GM12872 (cell line): ENCODE measurements around the gene POT1.

Source experiments
- TF ChIP-seq, protein P1 (sequence below): IDR thresholded peaks from 3 replicates; pipeline ENCODE4 v1.5.1; 2011; ENCODE audit warnings: low read depth, mild to moderate bottlenecking, low read length, moderate library complexity; ENCODE audit not compliant: insufficient read depth

Gene POT1

DNA sequence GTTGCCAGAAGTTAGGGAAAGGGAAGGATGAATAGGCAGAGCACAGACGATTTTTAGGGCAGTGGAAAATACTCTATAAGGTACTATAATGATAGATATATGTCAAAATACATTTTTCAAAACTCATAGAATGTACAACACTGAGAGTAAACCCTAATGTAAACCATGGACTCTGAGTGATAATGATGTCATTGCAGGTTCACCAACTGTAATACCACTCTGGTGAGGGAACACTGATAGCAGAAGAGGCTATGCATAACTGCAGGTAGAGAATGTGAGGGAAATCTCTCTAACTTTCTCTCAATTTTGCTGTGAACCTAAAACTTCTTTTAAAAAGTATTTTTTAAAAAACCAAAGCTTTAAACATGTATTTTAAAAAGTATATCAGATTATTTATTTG, 22.1 kb downstream of the POT1 start:
- TF ChIP-seq, protein P1, sequence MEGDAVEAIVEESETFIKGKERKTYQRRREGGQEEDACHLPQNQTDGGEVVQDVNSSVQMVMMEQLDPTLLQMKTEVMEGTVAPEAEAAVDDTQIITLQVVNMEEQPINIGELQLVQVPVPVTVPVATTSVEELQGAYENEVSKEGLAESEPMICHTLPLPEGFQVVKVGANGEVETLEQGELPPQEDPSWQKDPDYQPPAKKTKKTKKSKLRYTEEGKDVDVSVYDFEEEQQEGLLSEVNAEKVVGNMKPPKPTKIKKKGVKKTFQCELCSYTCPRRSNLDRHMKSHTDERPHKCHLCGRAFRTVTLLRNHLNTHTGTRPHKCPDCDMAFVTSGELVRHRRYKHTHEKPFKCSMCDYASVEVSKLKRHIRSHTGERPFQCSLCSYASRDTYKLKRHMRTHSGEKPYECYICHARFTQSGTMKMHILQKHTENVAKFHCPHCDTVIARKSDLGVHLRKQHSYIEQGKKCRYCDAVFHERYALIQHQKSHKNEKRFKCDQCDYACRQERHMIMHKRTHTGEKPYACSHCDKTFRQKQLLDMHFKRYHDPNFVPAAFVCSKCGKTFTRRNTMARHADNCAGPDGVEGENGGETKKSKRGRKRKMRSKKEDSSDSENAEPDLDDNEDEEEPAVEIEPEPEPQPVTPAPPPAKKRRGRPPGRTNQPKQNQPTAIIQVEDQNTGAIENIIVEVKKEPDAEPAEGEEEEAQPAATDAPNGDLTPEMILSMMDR: no peak

DNA sequence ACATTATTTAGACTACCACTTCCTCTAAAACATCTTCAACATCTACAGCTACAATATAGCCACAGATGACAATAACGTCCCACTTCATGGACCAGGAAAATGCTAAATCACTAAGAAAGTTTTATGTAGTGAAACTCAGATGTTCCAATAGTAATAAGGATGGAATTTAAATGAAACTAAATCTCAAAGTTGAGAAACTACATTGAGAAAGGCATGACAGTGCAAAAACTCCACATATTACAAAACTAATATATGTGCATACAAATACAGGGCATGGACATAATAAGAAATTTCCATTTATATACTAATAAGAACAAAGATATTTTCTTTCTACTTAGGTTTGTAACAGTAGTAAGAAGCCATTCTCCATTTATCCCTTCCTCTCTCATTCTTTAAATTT, 31.1 kb downstream of the POT1 start:
- TF ChIP-seq, protein P1: no peak

DNA sequence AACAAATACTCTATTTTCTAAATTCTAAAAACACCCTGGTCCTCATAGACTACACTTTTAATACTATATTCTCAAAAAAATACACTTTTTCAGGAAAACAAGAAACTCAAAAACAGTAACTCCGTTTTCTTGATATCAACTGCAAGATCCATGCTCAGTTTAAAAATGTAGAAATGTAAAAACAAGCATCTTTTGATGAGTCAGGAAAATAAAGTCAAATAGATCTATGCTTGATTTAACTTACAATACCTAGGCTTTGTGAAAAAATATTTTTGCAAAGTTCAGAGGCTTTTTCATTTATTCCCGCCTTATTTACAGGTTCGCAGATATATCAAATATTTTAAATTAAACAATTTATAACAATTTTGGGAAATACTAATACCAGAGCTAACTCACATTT, 33.6 kb downstream of the POT1 start:
- TF ChIP-seq, protein P1: no peak

DNA sequence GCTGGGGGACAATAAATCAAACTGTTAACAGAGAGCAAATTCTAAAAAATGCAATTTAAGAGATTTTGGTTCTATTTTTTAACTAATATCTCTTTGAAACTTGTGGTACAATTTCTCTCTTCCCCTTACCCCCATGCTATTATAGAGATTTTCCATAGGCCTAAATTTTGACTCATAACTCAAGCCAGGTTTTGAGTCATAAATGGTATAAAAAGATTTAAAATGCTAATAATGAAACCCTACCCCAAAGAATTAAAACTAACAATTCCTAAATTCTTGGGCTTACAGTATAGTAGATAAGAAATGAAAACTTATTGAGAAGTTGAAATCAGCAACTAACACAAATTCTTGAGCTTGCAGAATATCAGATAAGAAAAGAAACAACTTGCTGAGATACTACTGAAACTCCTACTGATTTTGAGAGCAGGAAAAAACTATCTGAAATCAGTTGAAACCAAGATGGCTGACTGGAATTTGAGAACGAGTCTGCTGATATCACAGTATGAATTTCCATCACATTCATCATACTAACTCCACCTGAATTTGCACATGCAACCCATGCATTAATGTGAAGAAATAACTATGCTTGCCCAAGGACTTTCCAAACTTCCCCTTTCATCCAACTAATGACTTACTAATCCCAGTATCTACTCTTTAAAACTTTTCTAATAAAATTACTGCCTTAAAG, 36.3 kb downstream of the POT1 start:
- TF ChIP-seq, protein P1: no peak

DNA sequence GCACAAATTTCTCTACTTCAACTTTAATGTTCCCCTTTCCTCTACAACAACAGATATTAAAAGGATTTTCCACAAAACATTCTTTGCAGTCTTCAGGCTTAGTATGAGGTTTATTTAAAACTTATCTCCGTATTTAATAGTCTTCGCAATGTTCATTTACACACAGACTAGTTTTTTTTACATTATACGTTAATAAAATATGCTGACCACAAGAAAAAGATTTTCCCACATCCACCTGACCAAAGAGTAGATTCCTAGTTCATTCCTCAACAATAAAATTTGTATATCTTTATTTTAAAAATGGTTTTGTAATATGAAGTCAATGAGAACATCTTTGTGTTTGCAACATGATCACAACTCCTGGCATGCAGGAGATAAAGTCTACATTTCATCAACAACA, 42.4 kb downstream of the POT1 start:
- TF ChIP-seq, protein P1: no peak

DNA sequence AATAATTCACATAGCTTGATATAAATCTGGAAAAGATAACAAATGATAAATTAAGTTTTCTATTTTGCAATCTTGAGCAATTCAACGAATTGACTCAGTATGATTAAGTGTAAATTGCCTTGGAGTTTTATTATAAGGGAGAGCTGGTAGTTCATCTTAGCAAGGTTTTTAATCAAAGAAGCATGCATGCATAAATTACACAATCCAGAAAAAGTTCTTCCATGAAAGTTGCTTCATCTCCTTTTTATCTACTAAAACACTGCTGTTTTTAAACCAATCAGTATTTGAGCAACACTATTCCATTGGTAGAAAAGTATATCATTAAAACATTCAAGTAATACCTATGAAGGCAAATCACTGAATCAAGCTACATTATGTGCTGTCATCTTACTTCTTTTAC, 47.6 kb downstream of the POT1 start:
- TF ChIP-seq, protein P1: no peak

DNA sequence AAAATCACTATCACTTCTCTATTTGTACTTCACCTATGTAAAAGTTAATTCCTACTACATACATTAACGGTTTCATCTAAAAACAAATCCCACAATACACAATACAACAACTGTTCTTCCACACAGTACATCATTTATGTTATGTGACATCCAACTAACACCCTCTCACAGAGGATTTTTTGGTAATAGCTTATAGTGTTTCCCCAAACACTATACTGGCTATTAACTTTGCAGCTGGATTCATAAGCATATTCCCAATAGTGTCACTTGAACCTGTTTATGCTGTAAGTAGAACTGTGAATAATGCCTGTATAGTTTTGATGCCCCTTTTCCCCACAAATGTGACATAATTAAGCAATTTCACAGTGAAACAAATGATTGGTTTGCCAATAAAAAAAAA, 49.9 kb downstream of the POT1 start:
- TF ChIP-seq, protein P1: no peak

DNA sequence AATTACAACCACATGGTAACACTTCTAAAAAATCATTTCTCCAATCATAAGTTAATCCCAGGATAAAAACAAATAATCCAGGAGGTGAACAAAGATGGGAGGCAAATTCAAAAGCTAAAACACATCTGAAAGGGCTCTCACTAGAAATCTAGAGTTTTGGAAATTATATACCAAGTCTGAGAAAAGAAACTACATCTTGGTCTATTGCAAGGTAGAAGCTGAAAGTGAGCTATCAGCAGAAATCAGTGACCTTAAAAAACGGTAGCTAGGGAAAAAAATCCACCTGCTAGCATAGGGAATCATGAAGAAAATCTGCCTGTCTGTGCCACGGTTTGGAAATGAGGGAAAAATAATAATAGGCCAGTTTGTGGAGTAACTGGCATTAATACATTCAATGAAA, 50.5 kb downstream of the POT1 start:
- TF ChIP-seq, protein P1: no peak
